ENCODE results near the gene TMEM88. TPM values are rescaled to one million over a fixed set of nuclear protein-coding genes. Genes with fewer than 3 reads are reported as not detected.

TMEM88 gene
- total RNA-seq, 2 experiments from 2014 or later, result 29.3 to 29.6 TPM

DNA sequence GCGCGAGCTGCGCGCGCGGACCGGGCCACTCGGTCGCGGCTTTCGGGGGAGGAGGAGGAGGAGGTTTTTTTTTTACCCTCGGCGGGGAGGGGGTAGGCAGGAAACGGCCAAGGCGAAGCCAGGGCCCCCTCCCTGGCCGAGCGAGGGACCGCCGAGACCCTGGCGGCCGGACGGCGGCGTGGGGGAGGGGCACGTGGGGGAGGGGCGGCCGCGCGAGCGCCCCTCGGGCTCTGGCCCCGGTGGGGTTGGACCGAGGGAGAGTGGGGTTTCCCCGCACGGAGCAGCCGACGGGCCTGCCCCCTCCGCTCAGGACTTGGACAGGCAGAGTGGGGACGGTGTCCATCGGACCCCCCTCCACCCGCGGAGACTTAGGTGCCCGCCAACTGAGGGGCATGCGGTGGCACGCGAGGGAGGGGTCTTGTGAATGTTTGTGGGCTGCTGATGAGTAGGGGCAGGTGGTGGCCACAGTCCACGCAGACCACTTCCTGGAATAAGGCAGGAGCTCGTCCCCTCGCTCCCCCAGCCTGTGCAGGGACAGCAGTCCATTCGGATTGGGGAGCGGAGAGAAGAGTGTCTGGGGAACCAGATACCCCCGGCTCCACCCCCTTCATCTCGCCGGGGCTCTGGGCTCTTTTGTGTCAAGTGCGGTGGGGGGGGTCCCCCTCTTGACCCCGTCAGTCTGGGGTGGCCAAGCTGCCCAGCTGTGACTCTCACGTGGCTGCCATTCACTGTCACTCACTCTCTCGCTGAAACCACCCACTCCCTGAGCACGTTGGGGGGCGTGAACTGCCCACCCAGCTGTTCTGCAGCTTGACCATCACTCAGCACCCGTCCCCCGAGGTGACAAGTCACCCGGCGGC is 30.7 kb downstream of the TMEM88 start:
- H3K4me1 Mint-ChIP-seq (ENCODE audit: low read depth), result peaks cover 6% of the 10 kb centered on the region
- TF ChIP-seq CTCF (IDR thresholded peaks at IDR 0.05), result no peak
- no peaks in the 10 kb centered on the region for H3K9me3 ChIP-seq (ENCODE audit: control insufficient read depth in 1 of 2, insufficient read depth in 1 of 2, low read length in 2 of 2)
- H3K4me3 ChIP-seq (ENCODE audit: low read length), result peak overlapping the region; percentile 98
- ATAC-seq (ENCODE audit: poor library complexity) (no peak), DNase-seq (peak in 12 of 14 experiments; percentile 10 to 76 (median 32))
- peaks cover 4% of the 10 kb centered on the region for H3K36me3 Mint-ChIP-seq (ENCODE audit: low read depth)
- no peaks in the 10 kb centered on the region for H3K27me3 ChIP-seq (ENCODE audit: control insufficient read depth in 1 of 2, insufficient read depth in 2 of 2, low read length in 2 of 2)
- H3K27ac Mint-ChIP-seq, result no peak overlapping the region
- ChIA-PET CTCF (interaction anchor here (1.0 to 1.3 kb wide), 3 partner anchors 13 to 105 kb away, joined by 3 to 5 read pairs (median 3); no protein-coding TSS in a partner anchor), POLR2A (interaction anchor here (0.6 to 1.9 kb wide), 9 partner anchors 17 to 272 kb away, joined by 3 to 18 read pairs (median 3); partner anchors contain the start of genes CNTROB, NAA38, RNF227 and TRAPPC1)
- no peaks in the 10 kb centered on the region for H3K9me3 Mint-ChIP-seq
- H3K4me3 Mint-ChIP-seq, result no peak overlapping the region
- intact Hi-C loops (cut with DNase I, micrococcal nuclease), result loop anchor here (2.0 to 5.0 kb wide), 3 partner anchors 23 to 51 kb away; partner anchors contain the start of genes CNTROB (in 1 of the 2), KDM6B (in 1 of the 2) and TRAPPC1 (in 1 of the 2)
- H3K36me3 ChIP-seq (ENCODE audit: insufficient read depth, low read length), result peaks cover 19% of the 10 kb centered on the region
- no peaks in the 10 kb centered on the region for H3K27me3 Mint-ChIP-seq
- H3K4me1 ChIP-seq (ENCODE audit: insufficient read depth, low read length), result peaks cover 69% of the 10 kb centered on the region
- peak overlapping the region; percentile 86 to 96 for H3K27ac ChIP-seq (ENCODE audit: low read depth in 1 of 2, low read length in 2 of 2)

DNA sequence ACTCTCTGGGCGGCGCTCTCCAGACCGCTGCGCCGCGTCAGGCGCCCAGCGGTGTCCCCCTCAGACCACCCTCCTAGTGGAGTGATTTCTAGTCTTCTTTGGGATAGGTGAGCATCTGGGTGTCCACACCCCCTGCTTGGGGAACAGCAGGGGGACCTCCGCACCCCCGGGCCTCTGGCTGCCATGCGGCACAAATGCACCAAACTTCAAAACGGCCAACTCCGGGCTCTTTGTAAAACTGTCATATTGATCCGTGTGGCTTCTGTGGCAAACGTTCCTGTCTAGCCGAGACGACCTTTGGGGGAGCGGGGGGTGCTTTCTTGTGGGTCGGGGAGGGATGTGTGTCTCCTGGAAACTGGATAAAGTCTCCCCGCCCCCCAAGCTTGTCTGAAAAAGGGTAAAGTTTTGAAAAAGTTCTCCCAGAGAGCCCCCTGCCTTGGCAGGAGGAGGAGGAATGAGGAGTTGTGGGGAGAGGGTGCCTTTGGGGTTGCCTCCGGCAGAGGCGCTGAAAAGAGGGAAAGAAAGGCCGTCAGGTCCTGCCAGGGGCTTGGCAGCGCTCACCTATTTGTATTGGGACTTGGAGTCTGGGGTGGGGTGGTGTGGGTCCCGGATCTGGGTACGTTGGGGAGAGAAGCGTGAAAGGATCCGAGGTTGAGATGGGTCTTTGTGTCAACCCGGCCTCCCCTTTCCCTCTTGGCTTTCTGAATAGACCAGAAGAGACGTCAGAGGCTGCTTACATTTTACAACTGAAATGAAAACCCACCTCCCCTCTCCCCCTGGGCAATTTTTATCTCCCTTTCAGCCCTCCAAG is 31.6 kb downstream of the TMEM88 start:
- ChIA-PET POLR2A (interaction anchor here (0.9 to 1.9 kb wide), 8 partner anchors 18 to 103 kb away, joined by 3 to 18 read pairs (median 4); partner anchors contain the start of genes CNTROB, NAA38, RNF227 and TRAPPC1), CTCF (interaction anchor here (1.0 to 1.3 kb wide), 2 partner anchors 12 to 104 kb away, joined by 3 to 5 read pairs; no protein-coding TSS in a partner anchor)
- intact Hi-C loops (cut with DNase I, micrococcal nuclease), result loop anchor here (1.0 to 5.0 kb wide), 5 partner anchors 24 to 52 kb away; partner anchors contain the start of genes CNTROB (in 1 of the 2), KDM6B (in 1 of the 2), NAA38 (in 1 of the 2) and TRAPPC1 (in 1 of the 2)

More for the DNA sequence above, 31.6 kb downstream of the TMEM88 start:
- H3K4me1 Mint-ChIP-seq (ENCODE audit: low read depth), result peaks cover 6% of the 10 kb centered on the region
- H3K9me3 Mint-ChIP-seq, result no peaks in the 10 kb centered on the region
- H3K27me3 Mint-ChIP-seq, result no peaks in the 10 kb centered on the region
- ATAC-seq (ENCODE audit: poor library complexity) (peak; percentile 10), DNase-seq (peak; percentile 23 to 85 (median 60))
- TF ChIP-seq CTCF (IDR thresholded peaks at IDR 0.05), result no peak
- Histone ChIP-seq H3K4me1 (ENCODE audit: insufficient read depth, low read length) (peaks cover 61% of the 10 kb centered on the region), H3K27ac (ENCODE audit: low read depth in 1 of 2, low read length in 2 of 2) (peak overlapping the region; percentile 86 to 96), H3K36me3 (ENCODE audit: insufficient read depth, low read length) (peaks cover 21% of the 10 kb centered on the region), H3K9me3 (ENCODE audit: control insufficient read depth in 1 of 2, insufficient read depth in 1 of 2, low read length in 2 of 2) (no peaks in the 10 kb centered on the region), H3K27me3 (ENCODE audit: control insufficient read depth in 1 of 2, insufficient read depth in 2 of 2, low read length in 2 of 2) (no peaks in the 10 kb centered on the region), H3K4me3 (ENCODE audit: low read length) (peak overlapping the region; percentile 98)
- H3K36me3 Mint-ChIP-seq (ENCODE audit: low read depth), result peaks cover 4% of the 10 kb centered on the region
- no peak overlapping the region for H3K27ac Mint-ChIP-seq
- H3K4me3 Mint-ChIP-seq, result no peak overlapping the region
